ENCODE measurements around the gene CYB5RL. TPM values are rescaled to one million over a fixed set of nuclear protein-coding genes. Genes with fewer than 3 reads are reported as not detected.

CYB5RL gene
- total and polyA plus RNA-seq, 4 donors = 3.1 to 7.9 (median 3.7) TPM

DNA sequence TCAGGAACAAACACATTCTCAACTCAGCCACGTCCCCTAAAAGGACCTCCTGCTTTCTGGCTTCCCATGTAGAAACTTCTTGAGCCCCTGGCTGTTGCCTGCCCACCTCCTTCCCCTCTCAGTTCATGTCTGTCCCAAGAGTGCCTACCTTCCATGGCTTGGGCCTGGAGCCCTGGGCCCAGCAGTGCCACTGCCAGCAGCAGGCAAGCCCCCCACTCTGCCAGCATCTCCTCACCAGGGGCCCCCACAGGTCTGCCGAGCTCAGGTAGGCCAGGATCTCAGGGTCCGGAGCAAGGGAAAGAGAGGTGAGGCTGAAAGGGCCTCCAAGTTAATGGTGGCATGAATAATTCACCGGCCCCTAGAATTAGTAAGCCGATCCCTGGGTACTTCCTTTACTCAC, 47.1 kb downstream of the CYB5RL start, which contains the start of gene CDCP2:
Gene CDCP2 (minus strand): TSS at position 305 of the 400 bp plus-strand sequence. CDS start 78 bp downstream, at position 227.
- ATAC-seq (ENCODE audit: low FRiP score) = no peak
- no peak for DNase-seq
- intact Hi-C loops (cut with DNase I) = no loop called here
- H3K36me3 ChIP-seq (ENCODE audit: control insufficient read depth in 1 of 2, insufficient read depth in 2 of 2, low read length in 1 of 2) = no peaks in the 10 kb centered on the region
- H3K4me1 ChIP-seq (ENCODE audit: control insufficient read depth in 1 of 2, insufficient read depth in 2 of 2, low read length in 2 of 2) = no peaks in the 10 kb centered on the region
- 96% methylated on average over 5 of the region's 5 CpGs for WGBS, 2 donors
- no peaks in the 10 kb centered on the region for H3K27me3 ChIP-seq (ENCODE audit: control insufficient read depth in 1 of 2, insufficient read depth in 2 of 2, low read length in 1 of 2)
- H3K27ac ChIP-seq (ENCODE audit: low read depth in 1 of 2, low read length in 2 of 2) = no peak within 1 kb of the TSS
- H3K4me3 ChIP-seq (ENCODE audit: low read length in 2 of 2) = no peak within 1 kb of the TSS
- no peaks in the 10 kb centered on the region for H3K9me3 ChIP-seq (ENCODE audit: control insufficient read depth, low read length)

DNA sequence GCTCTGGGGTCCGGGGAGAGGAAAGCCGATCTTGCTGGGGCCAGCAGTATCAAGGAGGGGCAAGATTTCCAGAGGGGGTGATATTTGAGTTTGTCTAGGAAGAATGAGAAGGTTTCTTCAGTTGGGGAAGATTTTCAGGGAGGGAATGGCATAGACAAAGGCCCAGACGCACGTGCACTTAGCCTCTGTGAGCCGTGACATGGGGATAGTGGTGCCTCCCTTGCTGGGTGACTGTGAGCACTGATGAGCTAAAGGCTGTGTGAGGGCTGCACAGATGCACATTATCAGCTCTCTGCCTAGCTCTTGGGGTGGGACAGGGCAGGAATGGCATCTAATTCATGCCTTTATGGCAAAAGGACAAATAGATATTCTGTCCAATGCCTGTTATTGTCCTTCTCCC, 48.8 kb downstream of the CYB5RL start:
- Histone ChIP-seq H3K27me3 (ENCODE audit: control insufficient read depth in 1 of 2, insufficient read depth in 2 of 2, low read length in 1 of 2) (no peaks in the 10 kb centered on the region), H3K36me3 (ENCODE audit: control insufficient read depth in 1 of 2, insufficient read depth in 2 of 2, low read length in 1 of 2) (no peaks in the 10 kb centered on the region), H3K4me3 (ENCODE audit: low read length in 2 of 2) (no peak overlapping the region), H3K9me3 (ENCODE audit: control insufficient read depth, low read length) (no peaks in the 10 kb centered on the region), H3K27ac (ENCODE audit: low read depth in 1 of 2, low read length in 2 of 2) (no peak overlapping the region), H3K4me1 (ENCODE audit: control insufficient read depth in 1 of 2, insufficient read depth in 2 of 2, low read length in 2 of 2) (no peaks in the 10 kb centered on the region)
- WGBS, 2 donors = 78 to 84% methylated on average over 5 of the region's 5 CpGs
- DNase-seq = no peak
- intact Hi-C loops (cut with DNase I) = no loop called here
- ATAC-seq (ENCODE audit: low FRiP score) = no peak

Other genes starting within 250 kb of the CYB5RL start
- gene LDLRAD1, start 181.8 kb downstream of the CYB5RL start, total RNA-seq = not detected
- not detected for gene LDLRAD1, start 181.8 kb downstream of the CYB5RL start, polyA plus RNA-seq
- gene TMEM59, start 146.8 kb downstream of the CYB5RL start, total RNA-seq = 100 to 1,000 TPM; 294 to 356 TPM
- gene TMEM59, start 146.8 kb downstream of the CYB5RL start, polyA plus RNA-seq = 100 to 1,000 TPM; 266 to 317 TPM
- gene TCEANC2, start 146.4 kb downstream of the CYB5RL start, total RNA-seq = 1 to 10 TPM; 3.5 to 7.0 TPM
- gene TCEANC2, start 146.4 kb downstream of the CYB5RL start, polyA plus RNA-seq = 1 to 10 TPM; 2.6 TPM
- under 1 TPM; 0.21 to 0.32 TPM for gene CDCP2, start 47.0 kb downstream of the CYB5RL start, total RNA-seq
- gene CDCP2, start 47.0 kb downstream of the CYB5RL start, polyA plus RNA-seq = not detected
- gene MRPL37, start 137 bp upstream of the CYB5RL start, total RNA-seq = 10 to 100 TPM; 36.2 to 38.1 TPM
- gene MRPL37, start 137 bp upstream of the CYB5RL start, polyA plus RNA-seq = 10 to 100 TPM; 18.2 to 49.9 TPM
- gene SSBP3, start 206.4 kb upstream of the CYB5RL start, total RNA-seq = 10 to 100 TPM; 73.8 to 83.4 TPM
- gene SSBP3, start 206.4 kb upstream of the CYB5RL start, polyA plus RNA-seq = 10 to 100 TPM; 43.7 to 57.7 TPM

All from aorta (tissue), 5 donors.